SJCRH30 (cell line): Measurements from ENCODE around the gene ESR2. TPM values are rescaled to one million over a fixed set of nuclear protein-coding genes. Genes with fewer than 3 reads are reported as not detected.

Experiments
- total RNA-seq: library from RNA; depleted of rRNA; stranded (reverse); fragments of >200 nt; shearing (Covaris generic); gene quantifications from 2 replicates; pipeline ENCODE4 v1.2.3, GENCODE V29; 2014; rRNA removed

Gene ESR2
- total RNA-seq, 1 experiment from 2014 or later, result 12.1 TPM

Other genes with a start within 250 kb of the ESR2 start
- 104 and 109 TPM in 2 replicates for gene MTHFD1, start 94.0 kb upstream of the ESR2 start, total RNA-seq
- 2.4 and 2.5 TPM in 2 replicates for gene AKAP5, start 171.1 kb upstream of the ESR2 start, total RNA-seq
- 4.8 and 7.0 TPM in 2 replicates for gene ZBTB25, start 209.5 kb upstream of the ESR2 start, total RNA-seq
- 30.1 and 37.3 TPM in 2 replicates for gene ZBTB1, start 210.4 kb upstream of the ESR2 start, total RNA-seq
- 1.8 and 1.9 TPM in 2 replicates for gene HSPA2, start 246.4 kb upstream of the ESR2 start, total RNA-seq